ENCODE data around the gene CD302. TPM values are rescaled to one million over a fixed set of nuclear protein-coding genes. Genes with fewer than 3 reads are reported as not detected.
"Not testable (repeated sequence)": the region's sequence is repeated elsewhere in the genome, so short reads cannot be mapped to it uniquely, and the experiment has no call there.

CD302 gene
- total RNA-seq, 2 experiments from 2014 or later = 0.47 to 0.57 TPM

DNA sequence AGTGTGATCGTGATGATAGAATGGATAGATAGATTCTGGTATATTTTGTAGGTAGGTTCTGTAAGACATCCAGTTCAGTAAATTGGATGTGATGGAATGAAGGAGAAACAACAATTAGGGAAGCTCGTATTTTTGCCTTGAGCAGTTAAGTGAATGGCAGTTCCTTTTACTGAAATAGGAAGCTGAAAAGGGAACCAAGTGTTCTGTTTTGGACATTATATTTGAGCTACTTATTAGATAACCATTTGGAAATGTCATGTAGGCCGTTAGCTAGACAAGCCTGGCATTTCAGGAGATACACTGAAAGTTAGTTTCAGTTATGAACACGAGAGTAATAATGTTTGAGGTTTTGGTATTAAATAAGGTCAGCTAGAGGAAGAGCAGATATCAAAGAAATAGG is 44.2 kb downstream of the CD302 start:
- no peak for ATAC-seq
- CTCF ChIA-PET = interaction anchor here (0.6 to 0.9 kb wide), 3 partner anchors 20 to 513 kb away, joined by 3 read pairs; no protein-coding TSS in a partner anchor
- no peak for DNase-seq

DNA sequence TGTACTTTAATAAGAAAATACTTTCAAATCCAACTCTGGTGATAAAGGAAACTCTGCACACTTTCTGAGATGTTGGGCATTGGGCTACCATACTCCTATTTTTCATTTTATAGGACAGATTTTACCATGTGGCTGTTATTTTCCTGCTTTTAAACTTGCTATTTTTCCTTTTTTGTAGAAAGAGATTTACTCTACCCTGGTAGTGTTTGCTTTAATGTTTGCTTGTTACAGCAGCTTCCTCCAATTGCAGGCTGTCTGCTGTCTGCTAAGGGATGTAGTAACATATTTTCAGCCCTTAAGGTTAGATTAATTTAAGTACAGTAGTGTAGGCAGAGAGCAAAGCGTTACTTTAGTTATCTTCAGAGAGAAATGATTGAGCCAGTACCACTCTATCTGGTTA is 47.1 kb downstream of the CD302 start:
- H3K4me1 Mint-ChIP-seq = peaks cover 10% of the 10 kb centered on the region
- H3K27ac Mint-ChIP-seq = no peak overlapping the region
- CTCF ChIA-PET = no interaction called here
- no peaks in the 10 kb centered on the region for H3K27me3 Mint-ChIP-seq
- no peak for DNase-seq
- H3K36me3 Mint-ChIP-seq (ENCODE audit: low read depth) = peaks cover 41% of the 10 kb centered on the region
- intact Hi-C loops (cut with DNase I, micrococcal nuclease) = no loop called here
- ATAC-seq = no peak
- no peaks in the 10 kb centered on the region for H3K9me3 Mint-ChIP-seq (ENCODE audit: low read depth)
- POLR2A ChIA-PET = no interaction called here
- no peak overlapping the region for H3K4me3 Mint-ChIP-seq

More for the DNA sequence above, 44.2 kb downstream of the CD302 start:
- Mint-ChIP-seq H3K9me3 (ENCODE audit: low read depth) (no peaks in the 10 kb centered on the region), H3K4me1 (peaks cover 9% of the 10 kb centered on the region), H3K4me3 (no peak overlapping the region), H3K27ac (no peak overlapping the region), H3K27me3 (no peaks in the 10 kb centered on the region), H3K36me3 (ENCODE audit: low read depth) (peaks cover 35% of the 10 kb centered on the region)
- intact Hi-C loops (cut with DNase I, micrococcal nuclease) = no loop called here
- POLR2A ChIA-PET = interaction anchor here (0.6 kb wide), 1 partner anchor 466 kb away, joined by 8 read pairs; no protein-coding TSS in a partner anchor

DNA sequence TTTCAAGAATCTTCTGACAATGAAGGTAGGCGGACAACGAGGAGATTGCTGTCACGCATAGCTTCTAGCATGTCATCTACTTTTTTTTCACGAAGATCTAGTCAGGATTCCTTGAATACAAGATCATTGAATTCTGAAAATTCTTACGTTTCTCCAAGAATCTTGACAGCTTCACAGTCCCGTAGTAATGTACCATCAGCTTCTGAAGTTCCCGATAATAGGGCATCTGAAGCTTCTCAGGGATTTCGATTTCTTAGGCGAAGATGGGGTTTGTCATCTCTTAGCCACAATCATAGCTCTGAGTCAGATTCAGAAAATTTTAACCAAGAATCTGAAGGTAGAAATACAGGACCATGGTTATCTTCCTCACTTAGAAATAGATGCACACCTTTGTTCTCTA is 49.9 kb downstream of the CD302 start:
- CTCF ChIA-PET = interaction anchor here (0.7 to 2.4 kb wide), 2 partner anchors 13 to 18 kb away, joined by 3 to 10 read pairs; no protein-coding TSS in a partner anchor
- Mint-ChIP-seq H3K9me3 (ENCODE audit: low read depth) (no peaks in the 10 kb centered on the region), H3K27ac (no peak overlapping the region), H3K4me1 (peaks cover 10% of the 10 kb centered on the region), H3K4me3 (no peak overlapping the region), H3K27me3 (no peaks in the 10 kb centered on the region), H3K36me3 (ENCODE audit: low read depth) (peaks cover 55% of the 10 kb centered on the region)
- DNase-seq (no peak), ATAC-seq (no peak)
- POLR2A ChIA-PET = no interaction called here
- intact Hi-C loops (cut with DNase I, micrococcal nuclease) = no loop called here

DNA sequence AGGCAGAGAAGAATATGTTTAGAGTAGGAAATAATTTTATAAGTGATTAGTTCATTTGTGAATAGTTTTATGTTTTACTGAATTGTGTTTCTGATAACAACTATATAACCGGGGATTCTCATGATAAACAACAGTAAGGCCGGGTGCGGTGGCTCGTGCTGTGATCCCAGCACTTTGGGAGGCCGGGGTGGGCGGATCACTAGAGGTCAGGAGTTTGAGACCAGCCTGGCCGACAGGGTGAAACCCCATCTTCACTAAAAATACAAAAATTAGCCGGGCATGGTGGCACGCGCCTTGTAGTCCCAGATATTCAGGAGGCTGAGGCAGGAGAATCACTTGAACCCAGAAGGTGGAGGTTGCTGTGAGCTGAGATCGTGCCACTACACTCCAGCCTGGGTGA is 52.8 kb downstream of the CD302 start:
- H3K27ac Mint-ChIP-seq; H3K27me3 Mint-ChIP-seq; CTCF ChIA-PET; H3K9me3 Mint-ChIP-seq (ENCODE audit: low read depth); POLR2A ChIA-PET; H3K4me3 Mint-ChIP-seq; ATAC-seq; H3K4me1 Mint-ChIP-seq; intact Hi-C loops (cut with DNase I, micrococcal nuclease); DNase-seq: not testable (repeated sequence)
- H3K36me3 Mint-ChIP-seq (ENCODE audit: low read depth) = peaks cover 50% of the 10 kb centered on the region

DNA sequence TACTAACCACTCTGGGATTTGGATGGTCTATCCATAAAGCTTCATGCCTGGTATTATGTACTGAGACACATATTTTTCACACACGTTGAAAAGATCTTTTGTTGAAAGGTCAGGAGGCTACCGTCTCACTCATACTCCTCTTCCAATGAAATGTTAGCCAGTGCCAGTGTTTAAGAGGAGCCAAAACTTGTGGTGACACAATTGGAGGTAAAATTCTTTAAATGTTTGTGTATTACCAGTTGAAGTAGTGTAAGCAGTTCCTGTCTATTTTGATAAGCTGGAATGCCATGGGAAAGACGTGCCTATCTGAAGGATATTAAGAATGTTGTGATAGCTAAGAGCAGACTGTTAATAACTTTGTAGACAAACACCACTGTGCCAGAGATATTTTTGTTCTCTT is 53.6 kb downstream of the CD302 start:
- ATAC-seq (no peak), DNase-seq (no peak)
- ChIA-PET POLR2A (no interaction called here), CTCF (no interaction called here)
- intact Hi-C loops (cut with DNase I, micrococcal nuclease) = no loop called here
- no peak overlapping the region for H3K27ac Mint-ChIP-seq
- H3K27me3 Mint-ChIP-seq = no peaks in the 10 kb centered on the region
- peaks cover 7% of the 10 kb centered on the region for H3K4me1 Mint-ChIP-seq
- no peak overlapping the region for H3K4me3 Mint-ChIP-seq
- no peaks in the 10 kb centered on the region for H3K9me3 Mint-ChIP-seq (ENCODE audit: low read depth)
- H3K36me3 Mint-ChIP-seq (ENCODE audit: low read depth) = peaks cover 56% of the 10 kb centered on the region

DNA sequence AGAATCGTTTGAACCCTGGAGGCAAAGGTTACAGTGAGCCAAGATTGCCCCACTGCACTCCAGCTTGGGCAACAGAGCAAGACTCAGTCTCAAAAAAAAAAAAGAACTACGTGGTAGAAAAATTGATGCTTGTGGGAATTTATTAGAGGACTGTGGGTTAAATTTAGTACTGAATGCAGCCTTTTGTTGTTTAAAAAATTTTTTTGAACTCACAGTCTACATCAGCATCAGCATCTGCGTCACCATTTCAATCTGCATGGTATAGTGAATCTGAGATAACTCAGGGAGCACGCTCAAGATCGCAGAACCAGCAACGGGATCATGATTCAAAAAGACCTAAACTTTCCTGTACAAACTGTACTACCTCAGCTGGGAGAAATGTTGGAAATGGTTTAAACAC is 55.2 kb downstream of the CD302 start:
- Mint-ChIP-seq H3K27ac (no peak overlapping the region), H3K4me3 (no peak overlapping the region), H3K4me1 (peaks cover 10% of the 10 kb centered on the region), H3K36me3 (ENCODE audit: low read depth) (peaks cover 52% of the 10 kb centered on the region), H3K27me3 (no peaks in the 10 kb centered on the region), H3K9me3 (ENCODE audit: low read depth) (no peaks in the 10 kb centered on the region)
- POLR2A ChIA-PET = interaction anchor here (1.0 kb wide), 1 partner anchor 457 kb away, joined by 5 read pairs; no protein-coding TSS in a partner anchor
- no peak for ATAC-seq
- intact Hi-C loops (cut with DNase I, micrococcal nuclease) = no loop called here
- DNase-seq = no peak
- CTCF ChIA-PET = no interaction called here

DNA sequence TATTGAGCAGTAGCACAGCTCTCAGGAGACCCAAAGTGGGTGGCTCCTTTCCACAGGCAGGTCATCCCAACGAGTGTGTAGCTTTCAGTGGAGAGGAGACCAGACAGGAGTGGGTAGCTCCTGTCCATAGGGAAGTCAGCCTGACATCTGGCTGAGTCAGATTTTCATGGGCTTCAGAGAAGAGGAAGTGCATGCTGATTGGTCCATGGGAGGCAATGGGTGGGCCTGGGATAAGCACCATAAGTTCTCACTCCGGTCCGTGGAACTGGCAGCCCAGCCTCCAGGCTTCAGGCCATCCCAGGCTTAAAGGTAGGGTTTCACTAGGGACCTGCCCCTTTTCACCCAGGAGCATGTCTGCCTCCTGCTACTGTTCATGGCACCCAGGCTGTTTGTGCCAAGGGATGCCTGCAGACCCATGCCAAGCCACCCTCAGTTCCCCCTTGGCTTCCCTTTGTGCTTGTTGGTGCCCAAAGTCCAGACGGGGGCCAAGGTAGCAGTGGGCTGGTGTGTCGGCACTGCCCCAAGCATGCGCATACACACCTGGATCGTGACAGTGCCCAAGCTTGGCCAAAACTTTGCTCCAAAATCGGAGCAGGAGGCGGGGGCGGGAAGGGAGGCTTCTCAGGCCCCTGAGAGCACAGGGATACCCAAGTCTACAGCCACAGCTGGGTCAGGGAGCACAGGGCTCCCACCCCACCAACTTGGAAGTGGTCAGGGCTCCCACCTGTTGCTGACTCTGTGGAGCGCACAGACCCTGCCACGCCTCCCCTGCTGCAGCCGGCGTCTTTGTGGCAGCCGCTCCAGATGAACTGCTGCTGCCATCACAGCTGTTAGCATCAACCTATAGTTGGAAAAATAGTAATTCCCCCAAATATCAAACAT is 59.3 kb downstream of the CD302 start:
- Mint-ChIP-seq H3K27ac (no peak overlapping the region), H3K27me3 (no peaks in the 10 kb centered on the region), H3K4me3 (no peak overlapping the region), H3K4me1 (peaks cover 30% of the 10 kb centered on the region), H3K9me3 (ENCODE audit: low read depth) (no peaks in the 10 kb centered on the region), H3K36me3 (ENCODE audit: low read depth) (peaks cover 58% of the 10 kb centered on the region)
- ChIA-PET POLR2A (no interaction called here), CTCF (interaction anchor here (1.1 to 1.7 kb wide), 2 partner anchors 8 kb away, joined by 3 read pairs; no protein-coding TSS in a partner anchor)
- ATAC-seq (no peak), DNase-seq (no peak)
- intact Hi-C loops (cut with DNase I, micrococcal nuclease) = no loop called here

DNA sequence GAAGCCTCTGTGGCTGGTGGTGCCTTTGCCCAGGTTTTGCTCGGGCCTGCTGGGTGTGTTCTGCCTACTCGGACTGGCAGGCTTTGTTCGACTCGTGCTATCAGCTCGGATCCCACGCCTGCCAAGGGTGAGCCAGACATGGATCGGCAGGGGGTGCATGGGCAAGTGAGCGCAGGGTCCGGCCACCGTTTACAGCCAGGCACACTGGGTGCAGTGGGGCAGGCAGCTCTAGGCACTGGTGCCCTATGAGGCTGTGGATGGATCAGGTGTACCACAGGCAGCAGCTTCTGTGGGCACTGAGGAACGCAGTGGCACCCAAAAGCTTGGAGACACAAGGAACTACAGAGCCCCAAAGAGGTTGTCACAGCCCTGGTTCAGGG is 60.1 kb downstream of the CD302 start:
- no peak overlapping the region for H3K27ac Mint-ChIP-seq
- H3K4me1 Mint-ChIP-seq = peaks cover 34% of the 10 kb centered on the region
- CTCF ChIA-PET = interaction anchor here (1.7 kb wide), 1 partner anchor 9 kb away, joined by 3 read pairs; no protein-coding TSS in a partner anchor
- POLR2A ChIA-PET = no interaction called here
- H3K36me3 Mint-ChIP-seq (ENCODE audit: low read depth) = peaks cover 62% of the 10 kb centered on the region
- H3K4me3 Mint-ChIP-seq = no peak overlapping the region
- ATAC-seq = no peak
- intact Hi-C loops (cut with DNase I, micrococcal nuclease) = no loop called here
- DNase-seq = no peak
- no peaks in the 10 kb centered on the region for H3K9me3 Mint-ChIP-seq (ENCODE audit: low read depth)
- H3K27me3 Mint-ChIP-seq = no peaks in the 10 kb centered on the region

DNA sequence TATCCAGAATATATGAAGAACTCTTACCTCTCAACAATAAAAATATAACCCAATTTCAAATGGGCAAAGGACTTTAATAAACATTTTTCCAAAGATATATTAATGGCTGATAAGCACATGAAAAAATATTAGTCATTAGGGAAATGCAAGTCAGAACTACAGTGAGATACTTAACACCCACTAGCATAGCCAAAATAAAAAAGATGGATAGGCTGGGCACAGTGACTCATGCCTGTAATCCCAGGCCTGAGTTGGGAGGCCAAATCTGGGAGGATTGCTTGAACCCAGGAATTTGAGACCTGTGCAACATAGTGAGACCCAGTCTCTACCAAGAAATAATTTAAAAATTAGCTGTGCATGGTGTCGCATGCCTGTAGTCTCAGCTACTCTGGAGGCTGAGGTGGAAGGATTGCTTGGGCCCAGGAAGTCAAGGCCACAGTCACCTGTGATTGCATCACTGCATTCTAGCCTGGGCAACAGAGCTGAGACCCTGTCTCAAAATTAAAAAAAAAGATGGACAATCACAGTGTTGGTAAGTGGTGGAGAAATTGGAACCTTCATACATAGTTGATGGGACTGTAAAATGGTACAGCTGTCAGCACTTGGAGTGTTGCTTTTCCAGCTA is 60.6 kb downstream of the CD302 start:
- no peak overlapping the region for H3K4me3 Mint-ChIP-seq
- CTCF ChIA-PET = interaction anchor here (1.7 kb wide), 1 partner anchor 10 kb away, joined by 3 read pairs; no protein-coding TSS in a partner anchor

DNA sequence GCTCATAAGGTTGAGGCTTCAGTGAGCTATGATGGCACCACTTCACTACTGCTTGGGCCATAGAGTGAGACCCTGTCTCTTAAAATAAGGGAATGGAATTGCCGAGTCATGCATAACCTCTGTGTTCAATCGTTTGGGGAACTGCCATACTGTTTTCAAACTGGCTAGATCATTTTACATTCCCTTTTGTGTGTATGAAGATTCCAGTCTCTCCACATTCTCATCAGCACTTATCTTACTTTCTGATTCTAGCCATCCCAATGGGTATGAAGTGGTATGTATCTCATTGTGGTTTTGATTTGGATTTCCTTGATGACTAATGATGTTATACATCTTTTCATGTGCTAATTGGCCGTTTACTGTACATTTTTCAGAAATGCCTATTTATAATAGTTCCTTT is 62.0 kb downstream of the CD302 start:
- no peaks in the 10 kb centered on the region for H3K27me3 Mint-ChIP-seq
- H3K4me3 Mint-ChIP-seq = no peak overlapping the region
- intact Hi-C loops (cut with DNase I, micrococcal nuclease) = no loop called here
- H3K4me1 Mint-ChIP-seq = peaks cover 34% of the 10 kb centered on the region
- H3K9me3 Mint-ChIP-seq (ENCODE audit: low read depth) = no peaks in the 10 kb centered on the region
- DNase-seq (no peak), ATAC-seq (no peak)
- POLR2A ChIA-PET = no interaction called here
- H3K27ac Mint-ChIP-seq = peak overlapping the region; percentile 26
- CTCF ChIA-PET = interaction anchor here (0.7 to 1.5 kb wide), 2 partner anchors 12 to 1583 kb away, joined by 3 read pairs; no protein-coding TSS in a partner anchor
- peaks cover 58% of the 10 kb centered on the region for H3K36me3 Mint-ChIP-seq (ENCODE audit: low read depth)

More for the DNA sequence above, 60.6 kb downstream of the CD302 start:
- H3K9me3 Mint-ChIP-seq (ENCODE audit: low read depth) = no peaks in the 10 kb centered on the region
- H3K27ac Mint-ChIP-seq = no peak overlapping the region
- DNase-seq = no peak
- no peaks in the 10 kb centered on the region for H3K27me3 Mint-ChIP-seq
- POLR2A ChIA-PET = no interaction called here
- H3K4me1 Mint-ChIP-seq = peaks cover 34% of the 10 kb centered on the region
- no peak for ATAC-seq
- peaks cover 61% of the 10 kb centered on the region for H3K36me3 Mint-ChIP-seq (ENCODE audit: low read depth)
- intact Hi-C loops (cut with DNase I, micrococcal nuclease) = no loop called here

DNA sequence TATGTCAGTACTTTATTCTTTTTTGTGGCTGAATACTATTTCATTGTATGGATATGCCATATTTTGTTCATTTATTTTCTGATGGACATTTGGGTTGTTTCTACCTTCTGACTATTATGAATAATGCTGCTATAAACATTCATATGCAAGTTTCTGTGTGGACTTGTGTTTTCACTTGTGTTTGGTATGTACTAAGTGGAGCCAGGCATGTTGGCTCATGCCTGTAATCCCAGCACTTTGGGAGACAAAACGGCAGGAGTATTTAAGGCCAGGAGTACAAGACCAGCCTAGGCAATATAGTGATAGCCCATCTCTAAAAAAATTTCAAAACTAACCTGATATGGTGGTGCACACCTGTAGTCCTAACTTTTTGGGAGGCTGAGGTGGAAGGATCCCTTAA is 62.4 kb downstream of the CD302 start:
- intact Hi-C loops (cut with DNase I, micrococcal nuclease) = no loop called here
- peaks cover 34% of the 10 kb centered on the region for H3K4me1 Mint-ChIP-seq
- no peaks in the 10 kb centered on the region for H3K9me3 Mint-ChIP-seq (ENCODE audit: low read depth)
- CTCF ChIA-PET = interaction anchor here (1.5 kb wide), 1 partner anchor 12 kb away, joined by 3 read pairs; no protein-coding TSS in a partner anchor
- H3K27me3 Mint-ChIP-seq = no peaks in the 10 kb centered on the region
- ATAC-seq (no peak), DNase-seq (no peak)
- POLR2A ChIA-PET = no interaction called here
- no peak overlapping the region for H3K4me3 Mint-ChIP-seq
- peak overlapping the region; percentile 26 for H3K27ac Mint-ChIP-seq
- H3K36me3 Mint-ChIP-seq (ENCODE audit: low read depth) = peaks cover 61% of the 10 kb centered on the region
